ENCODE data around the gene WDR55.
"Not testable (repeated sequence)": the region's sequence is repeated elsewhere in the genome, so short reads cannot be mapped to it uniquely, and the experiment has no call there.

DNA sequence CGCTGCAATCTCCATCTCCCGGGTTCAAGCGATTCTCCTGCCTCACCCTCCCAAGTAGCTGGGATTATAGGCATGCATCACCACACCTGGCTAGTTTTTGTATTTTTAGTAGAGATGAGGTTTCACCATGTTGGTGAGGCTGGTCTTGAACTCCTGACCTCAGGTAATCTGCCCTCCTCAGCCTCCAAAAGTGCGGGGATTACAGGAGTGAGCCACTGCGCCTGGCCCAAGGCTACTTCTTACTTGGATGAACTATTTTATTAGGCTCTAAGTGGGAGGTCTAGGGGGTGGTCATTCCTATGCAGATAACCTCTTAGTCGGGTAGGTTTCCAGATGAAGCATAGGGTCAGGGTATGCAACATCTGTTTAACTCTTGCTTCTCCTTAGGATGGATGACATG lies 4.3 kb upstream of the WDR55 start:
- TF ChIP-seq, protein P1, sequence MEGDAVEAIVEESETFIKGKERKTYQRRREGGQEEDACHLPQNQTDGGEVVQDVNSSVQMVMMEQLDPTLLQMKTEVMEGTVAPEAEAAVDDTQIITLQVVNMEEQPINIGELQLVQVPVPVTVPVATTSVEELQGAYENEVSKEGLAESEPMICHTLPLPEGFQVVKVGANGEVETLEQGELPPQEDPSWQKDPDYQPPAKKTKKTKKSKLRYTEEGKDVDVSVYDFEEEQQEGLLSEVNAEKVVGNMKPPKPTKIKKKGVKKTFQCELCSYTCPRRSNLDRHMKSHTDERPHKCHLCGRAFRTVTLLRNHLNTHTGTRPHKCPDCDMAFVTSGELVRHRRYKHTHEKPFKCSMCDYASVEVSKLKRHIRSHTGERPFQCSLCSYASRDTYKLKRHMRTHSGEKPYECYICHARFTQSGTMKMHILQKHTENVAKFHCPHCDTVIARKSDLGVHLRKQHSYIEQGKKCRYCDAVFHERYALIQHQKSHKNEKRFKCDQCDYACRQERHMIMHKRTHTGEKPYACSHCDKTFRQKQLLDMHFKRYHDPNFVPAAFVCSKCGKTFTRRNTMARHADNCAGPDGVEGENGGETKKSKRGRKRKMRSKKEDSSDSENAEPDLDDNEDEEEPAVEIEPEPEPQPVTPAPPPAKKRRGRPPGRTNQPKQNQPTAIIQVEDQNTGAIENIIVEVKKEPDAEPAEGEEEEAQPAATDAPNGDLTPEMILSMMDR (IDR thresholded peaks at IDR 0.05; ENCODE audit: control extremely low read depth in 1 of 3, insufficient read depth in 1 of 3, low read depth in 1 of 3, low read length in 3 of 3) = not testable (repeated sequence)
- TF ChIP-seq POLR2AphosphoS5 (IDR thresholded peaks at IDR 0.05; ENCODE audit: low read depth, low read length); MAFK (IDR thresholded peaks at IDR 0.05; ENCODE audit: low read depth, low read length); EZH2 (IDR thresholded peaks at IDR 0.05; ENCODE audit: low read depth, low read length, severe bottlenecking); POLR2A (IDR thresholded peaks at IDR 0.05; ENCODE audit: control extremely low read depth in 1 of 2, low read depth in 2 of 2, low read length in 2 of 2); CEBPB (IDR thresholded peaks at IDR 0.05; ENCODE audit: low read depth, low read length); SP1 (IDR thresholded peaks at IDR 0.05; ENCODE audit: low read depth, low read length); YY1 (IDR thresholded peaks at IDR 0.05; ENCODE audit: low read depth, low read length); GTF2F1 (IDR thresholded peaks at IDR 0.05; ENCODE audit: borderline replicate concordance, low read depth, low read length); SIN3A (conservative IDR thresholded peaks at IDR 0.05 in 1 of 2, IDR thresholded peaks at IDR 0.05 in 1 of 2; ENCODE audit: low read depth in 1 of 2, low read length in 2 of 2); BRCA1 (IDR thresholded peaks at IDR 0.05; ENCODE audit: low read depth, low read length): not testable (repeated sequence)
- TF ChIP-seq, protein P2, sequence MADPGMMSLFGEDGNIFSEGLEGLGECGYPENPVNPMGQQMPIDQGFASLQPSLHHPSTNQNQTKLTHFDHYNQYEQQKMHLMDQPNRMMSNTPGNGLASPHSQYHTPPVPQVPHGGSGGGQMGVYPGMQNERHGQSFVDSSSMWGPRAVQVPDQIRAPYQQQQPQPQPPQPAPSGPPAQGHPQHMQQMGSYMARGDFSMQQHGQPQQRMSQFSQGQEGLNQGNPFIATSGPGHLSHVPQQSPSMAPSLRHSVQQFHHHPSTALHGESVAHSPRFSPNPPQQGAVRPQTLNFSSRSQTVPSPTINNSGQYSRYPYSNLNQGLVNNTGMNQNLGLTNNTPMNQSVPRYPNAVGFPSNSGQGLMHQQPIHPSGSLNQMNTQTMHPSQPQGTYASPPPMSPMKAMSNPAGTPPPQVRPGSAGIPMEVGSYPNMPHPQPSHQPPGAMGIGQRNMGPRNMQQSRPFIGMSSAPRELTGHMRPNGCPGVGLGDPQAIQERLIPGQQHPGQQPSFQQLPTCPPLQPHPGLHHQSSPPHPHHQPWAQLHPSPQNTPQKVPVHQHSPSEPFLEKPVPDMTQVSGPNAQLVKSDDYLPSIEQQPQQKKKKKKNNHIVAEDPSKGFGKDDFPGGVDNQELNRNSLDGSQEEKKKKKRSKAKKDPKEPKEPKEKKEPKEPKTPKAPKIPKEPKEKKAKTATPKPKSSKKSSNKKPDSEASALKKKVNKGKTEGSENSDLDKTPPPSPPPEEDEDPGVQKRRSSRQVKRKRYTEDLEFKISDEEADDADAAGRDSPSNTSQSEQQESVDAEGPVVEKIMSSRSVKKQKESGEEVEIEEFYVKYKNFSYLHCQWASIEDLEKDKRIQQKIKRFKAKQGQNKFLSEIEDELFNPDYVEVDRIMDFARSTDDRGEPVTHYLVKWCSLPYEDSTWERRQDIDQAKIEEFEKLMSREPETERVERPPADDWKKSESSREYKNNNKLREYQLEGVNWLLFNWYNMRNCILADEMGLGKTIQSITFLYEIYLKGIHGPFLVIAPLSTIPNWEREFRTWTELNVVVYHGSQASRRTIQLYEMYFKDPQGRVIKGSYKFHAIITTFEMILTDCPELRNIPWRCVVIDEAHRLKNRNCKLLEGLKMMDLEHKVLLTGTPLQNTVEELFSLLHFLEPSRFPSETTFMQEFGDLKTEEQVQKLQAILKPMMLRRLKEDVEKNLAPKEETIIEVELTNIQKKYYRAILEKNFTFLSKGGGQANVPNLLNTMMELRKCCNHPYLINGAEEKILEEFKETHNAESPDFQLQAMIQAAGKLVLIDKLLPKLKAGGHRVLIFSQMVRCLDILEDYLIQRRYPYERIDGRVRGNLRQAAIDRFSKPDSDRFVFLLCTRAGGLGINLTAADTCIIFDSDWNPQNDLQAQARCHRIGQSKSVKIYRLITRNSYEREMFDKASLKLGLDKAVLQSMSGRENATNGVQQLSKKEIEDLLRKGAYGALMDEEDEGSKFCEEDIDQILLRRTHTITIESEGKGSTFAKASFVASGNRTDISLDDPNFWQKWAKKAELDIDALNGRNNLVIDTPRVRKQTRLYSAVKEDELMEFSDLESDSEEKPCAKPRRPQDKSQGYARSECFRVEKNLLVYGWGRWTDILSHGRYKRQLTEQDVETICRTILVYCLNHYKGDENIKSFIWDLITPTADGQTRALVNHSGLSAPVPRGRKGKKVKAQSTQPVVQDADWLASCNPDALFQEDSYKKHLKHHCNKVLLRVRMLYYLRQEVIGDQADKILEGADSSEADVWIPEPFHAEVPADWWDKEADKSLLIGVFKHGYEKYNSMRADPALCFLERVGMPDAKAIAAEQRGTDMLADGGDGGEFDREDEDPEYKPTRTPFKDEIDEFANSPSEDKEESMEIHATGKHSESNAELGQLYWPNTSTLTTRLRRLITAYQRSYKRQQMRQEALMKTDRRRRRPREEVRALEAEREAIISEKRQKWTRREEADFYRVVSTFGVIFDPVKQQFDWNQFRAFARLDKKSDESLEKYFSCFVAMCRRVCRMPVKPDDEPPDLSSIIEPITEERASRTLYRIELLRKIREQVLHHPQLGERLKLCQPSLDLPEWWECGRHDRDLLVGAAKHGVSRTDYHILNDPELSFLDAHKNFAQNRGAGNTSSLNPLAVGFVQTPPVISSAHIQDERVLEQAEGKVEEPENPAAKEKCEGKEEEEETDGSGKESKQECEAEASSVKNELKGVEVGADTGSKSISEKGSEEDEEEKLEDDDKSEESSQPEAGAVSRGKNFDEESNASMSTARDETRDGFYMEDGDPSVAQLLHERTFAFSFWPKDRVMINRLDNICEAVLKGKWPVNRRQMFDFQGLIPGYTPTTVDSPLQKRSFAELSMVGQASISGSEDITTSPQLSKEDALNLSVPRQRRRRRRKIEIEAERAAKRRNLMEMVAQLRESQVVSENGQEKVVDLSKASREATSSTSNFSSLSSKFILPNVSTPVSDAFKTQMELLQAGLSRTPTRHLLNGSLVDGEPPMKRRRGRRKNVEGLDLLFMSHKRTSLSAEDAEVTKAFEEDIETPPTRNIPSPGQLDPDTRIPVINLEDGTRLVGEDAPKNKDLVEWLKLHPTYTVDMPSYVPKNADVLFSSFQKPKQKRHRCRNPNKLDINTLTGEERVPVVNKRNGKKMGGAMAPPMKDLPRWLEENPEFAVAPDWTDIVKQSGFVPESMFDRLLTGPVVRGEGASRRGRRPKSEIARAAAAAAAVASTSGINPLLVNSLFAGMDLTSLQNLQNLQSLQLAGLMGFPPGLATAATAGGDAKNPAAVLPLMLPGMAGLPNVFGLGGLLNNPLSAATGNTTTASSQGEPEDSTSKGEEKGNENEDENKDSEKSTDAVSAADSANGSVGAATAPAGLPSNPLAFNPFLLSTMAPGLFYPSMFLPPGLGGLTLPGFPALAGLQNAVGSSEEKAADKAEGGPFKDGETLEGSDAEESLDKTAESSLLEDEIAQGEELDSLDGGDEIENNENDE (IDR thresholded peaks at IDR 0.05; ENCODE audit: insufficient replicate concordance, low read length) = not testable (repeated sequence)

Data from H1 (cell line).